HCT116 (cell line): ENCODE data around the gene SLC4A5. TPM values are rescaled to one million over a fixed set of nuclear protein-coding genes. Genes with fewer than 3 reads are reported as not detected.
"Not testable (repeated sequence)": the region's sequence is repeated elsewhere in the genome, so short reads cannot be mapped to it uniquely, and the experiment has no call there.

ENCODE experiments used
- ATAC-seq: fragments of 200-7000 bp; cut with Tn5 transposase; 2 replicates; pipeline ENCODE4 v1.9.1; 2020; ENCODE audit warnings: mild to moderate bottlenecking, moderate library complexity
- BruUV-seq: library from RNA; stranded (reverse); fragments of 400-500 nt; replicated peaks from 2 replicates; lab custom pipeline; 2021; lab: Mats Ljungman, UMichigan
- CTCF ChIA-PET: fragments of 300-600 bp; sonication (Branson Sonifier 250); formaldehyde crosslinking; loops from one replicate; lab custom pipeline; 2021; ENCODE audit warnings: antibody characterized with exemption; lab: Charles Lee
- POLR2A ChIA-PET: fragments of 300-600, 350-600 bp; sonication (Branson Sonifier 250); formaldehyde crosslinking; loops from one replicate; lab custom pipeline; 2021; ENCODE audit warnings: antibody characterized with exemption; lab: Charles Lee
- RAD21 ChIA-PET, 2 experiments: fragments of 300-600 bp; sonication (Branson Sonifier 250); formaldehyde crosslinking; loops; one replicate each; lab custom pipeline; 2023; ENCODE audit warnings: low total read pairs in 2 of 2; ENCODE audit not compliant: uncharacterized antibody in 2 of 2, unreplicated experiment in 2 of 2, low non-redundant PET in 1 of 2; lab: Charles Lee
- DNase-seq: peaks from one replicate; pipeline ENCODE4 v3.0.0-alpha.2; 2010; ENCODE audit warnings: low read depth, low spot score
- H2AFZ ChIP-seq: fragments of 200-600 bp; shearing (Covaris generic), sonication (generic); 2 replicates; pipeline ENCODE4 v1.6.1; 2017; ENCODE audit warnings: low read depth, mixed run types, mixed read lengths, antibody characterized with exemption, low read length; ENCODE audit not compliant: poor library complexity, severe bottlenecking
- H3K27ac ChIP-seq: 2 replicates; pipeline ENCODE4 v1.5.1; 2012; ENCODE audit warnings: low read depth, low read length
- H3K27me3 ChIP-seq: fragments of 200-600 bp; sonication (generic); 2 replicates; pipeline ENCODE4 v1.6.1; 2016; ENCODE audit warnings: mixed run types, low read length, mixed read lengths; ENCODE audit not compliant: insufficient read depth
- H3K36me3 ChIP-seq, 2 experiments: fragments of 200-500 bp in 1 of 2; fragments of 200-600 bp in 1 of 2; sonication (Bioruptor generic) in 1 of 2; sonication (generic) in 1 of 2; 2 replicates each; pipeline versions ENCODE4 v1.5.1 to v1.6.1; 2014 to 2016; ENCODE audit warnings: low read length in 2 of 2, inconsistent platforms in 1 of 2, mixed read lengths in 1 of 2, mixed run types in 1 of 2; ENCODE audit not compliant: insufficient read depth in 2 of 2, control insufficient read depth in 1 of 2
- H3K4me1 ChIP-seq, 2 experiments: fragments of 200-600 bp in 1 of 2; sonication (generic) in 1 of 2; 2 replicates each; pipeline versions ENCODE4 v1.5.1 to v1.6.1; 2012 to 2017; ENCODE audit warnings: low read length in 2 of 2, inconsistent platforms in 1 of 2, mild to moderate bottlenecking in 1 of 2, mixed read lengths in 1 of 2, mixed run types in 1 of 2, moderate library complexity in 1 of 2; ENCODE audit not compliant: insufficient read depth in 2 of 2, control insufficient read depth in 1 of 2
- H3K4me2 ChIP-seq: fragments of 200-600 bp; sonication (generic); 2 replicates; pipeline ENCODE4 v1.6.1; 2017; ENCODE audit warnings: mixed run types, low read length, mixed read lengths
- H3K4me3 ChIP-seq, 2 experiments: fragments of 200-600 bp in 1 of 2; sonication (generic) in 1 of 2; replicated peaks in 1 of 2; 2 replicates each; pipeline ENCODE4 v1.5.1; 2011 to 2016; ENCODE audit warnings: low read length in 2 of 2, control low read depth in 1 of 2, low read depth in 1 of 2, mild to moderate bottlenecking in 1 of 2, mixed read lengths in 1 of 2, mixed run types in 1 of 2
- H3K79me2 ChIP-seq: fragments of 200-600 bp; sonication (generic); 2 replicates; pipeline ENCODE4 v1.6.1; 2017; ENCODE audit warnings: mild to moderate bottlenecking, mixed run types, low read length, moderate library complexity, mixed read lengths; ENCODE audit not compliant: insufficient read depth
- H3K9ac ChIP-seq: fragments of 200-600 bp; sonication (generic); 2 replicates; pipeline ENCODE4 v1.6.1; 2016; ENCODE audit warnings: low read length, mixed read lengths
- H3K9me2 ChIP-seq: fragments of 200-600 bp; sonication (generic), shearing (Covaris generic); 2 replicates; pipeline ENCODE4 v1.6.1; 2017; ENCODE audit warnings: mixed run types, mild to moderate bottlenecking, moderate library complexity; ENCODE audit not compliant: insufficient read depth
- H3K9me3 ChIP-seq, 2 experiments: fragments of 200-500 bp in 1 of 2; fragments of 200-600 bp in 1 of 2; sonication (Bioruptor generic) in 1 of 2; sonication (generic) in 1 of 2; 2 replicates each; pipeline ENCODE4 v1.6.1; 2014 to 2017; ENCODE audit warnings: low read length in 2 of 2, mixed read lengths in 2 of 2, inconsistent platforms in 1 of 2, low read depth in 1 of 2, mild to moderate bottlenecking in 1 of 2, mixed run types in 1 of 2, moderate library complexity in 1 of 2; ENCODE audit not compliant: control insufficient read depth in 1 of 2, insufficient read depth in 1 of 2
- H4K20me1 ChIP-seq: fragments of 200-600 bp; sonication (generic), shearing (Covaris generic); 2 replicates; pipeline ENCODE4 v1.6.1; 2017; ENCODE audit warnings: mixed run types, mild to moderate bottlenecking, moderate library complexity; ENCODE audit not compliant: insufficient read depth
- ELF1 ChIP-seq: IDR thresholded peaks from 2 replicates; pipeline ENCODE4 v1.6.1; 2012; ENCODE audit warnings: low read depth, borderline replicate concordance
- FOSL1 ChIP-seq: IDR thresholded peaks from 2 replicates; pipeline ENCODE4 v1.6.1; 2012; ENCODE audit warnings: low read depth
- JUND ChIP-seq: IDR thresholded peaks from 2 replicates; pipeline ENCODE4 v1.6.1; 2012
- POLR2A ChIP-seq: IDR thresholded peaks from 2 replicates; pipeline ENCODE4 v1.7.0; 2011; ENCODE audit warnings: borderline replicate concordance; ENCODE audit not compliant: insufficient read depth, insufficient read length; ENCODE audit errors: extremely low read depth
- RAD21 ChIP-seq: IDR thresholded peaks from 2 replicates; pipeline ENCODE4 v1.6.1; 2012; ENCODE audit warnings: low read depth, mild to moderate bottlenecking
- intact Hi-C: fragments of 100-400 bp; cut with micrococcal nuclease; formaldehyde crosslinking; loops from 2 replicates; pipeline ENCODE4 v1.10.0; 2022
- total RNA-seq: library from RNA; stranded (reverse); gene quantifications from one replicate; pipeline ENCODE4 v1.2.1, GENCODE V29; 2021; ENCODE audit not compliant: unreplicated experiment
- TF ChIP-seq, protein P1 (sequence below), 3 experiments: fragments of 200-600 bp in 1 of 3; sonication (generic) in 1 of 3; IDR thresholded peaks in 2 of 3; conservative IDR thresholded peaks in 1 of 3; 2 replicates each; pipeline ENCODE4 v1.5.1; 2012 to 2017; ENCODE audit warnings: low read depth in 2 of 3, low read length in 2 of 3, antibody characterized with exemption in 1 of 3, borderline replicate concordance in 1 of 3, control low read depth in 1 of 3, mild to moderate bottlenecking in 1 of 3, mixed read lengths in 1 of 3, mixed run types in 1 of 3, moderate library complexity in 1 of 3; ENCODE audit not compliant: insufficient read depth in 1 of 3

SLC4A5 gene
- total RNA-seq, 1 experiment from 2014 or later: 0.91 TPM

DNA sequence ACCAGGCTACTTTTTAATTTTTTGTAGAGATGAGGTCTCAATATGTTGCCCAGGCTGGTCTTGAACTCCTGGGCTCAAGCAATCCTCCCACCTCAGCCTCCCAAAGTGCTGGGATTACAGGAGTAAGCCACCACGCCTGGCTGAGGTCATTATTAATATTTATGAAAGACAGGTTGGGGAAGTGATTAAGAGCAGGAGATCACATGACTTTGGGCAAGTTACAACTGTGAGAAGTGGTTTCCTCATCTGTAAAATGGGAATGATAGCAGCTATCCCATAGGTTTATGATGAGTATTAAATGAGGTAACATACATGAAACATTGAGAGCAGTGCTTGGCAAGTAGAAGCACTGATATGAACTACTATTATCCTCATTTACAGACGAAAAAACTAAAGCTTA is 7.0 kb downstream of the SLC4A5 start:
- H3K9me3 ChIP-seq, H3K27ac ChIP-seq, BruUV-seq, DNase-seq, POLR2A ChIA-PET, H3K4me2 ChIP-seq, H3K36me3 ChIP-seq, H4K20me1 ChIP-seq, ATAC-seq, H2AFZ ChIP-seq, H3K9me2 ChIP-seq, H3K4me3 ChIP-seq, H3K79me2 ChIP-seq, H3K9ac ChIP-seq, RAD21 ChIA-PET, H3K27me3 ChIP-seq, H3K4me1 ChIP-seq: not testable (repeated sequence)
- CTCF ChIA-PET: interaction anchor here (1.9 to 2.2 kb wide), 5 partner anchors 9 to 512 kb away, joined by 6 to 45 read pairs (median 13); no protein-coding TSS in a partner anchor
- intact Hi-C loops: loop anchor here (2.0 kb wide), 1 partner anchor 57 kb away; no protein-coding TSS in a partner anchor

DNA sequence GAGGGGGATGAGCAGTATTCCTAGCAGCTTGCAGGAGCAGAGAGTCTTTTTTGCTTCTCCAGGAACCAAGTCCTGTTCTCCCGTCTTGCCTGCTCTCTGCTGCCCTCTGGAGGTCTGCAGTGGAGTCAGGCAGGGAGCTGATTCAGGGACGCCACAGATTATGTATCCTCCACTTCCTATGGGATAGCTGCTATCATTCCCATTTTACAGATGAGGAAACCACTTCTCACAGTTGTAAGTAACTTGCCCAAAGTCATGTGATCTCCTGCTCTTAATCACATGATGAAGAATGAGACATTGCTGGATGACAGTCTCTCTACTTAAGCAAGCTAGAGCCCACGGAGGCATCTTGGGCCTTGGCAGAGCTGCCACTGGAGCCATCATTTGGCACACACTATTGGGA is 8.3 kb downstream of the SLC4A5 start:
- Histone ChIP-seq H3K36me3 (no peaks in the 10 kb centered on the region), H3K4me2 (no peak overlapping the region), H3K27ac (no peak overlapping the region), H3K9me3 (no peaks in the 10 kb centered on the region), H3K9ac (no peak overlapping the region), H3K4me3 (no peak overlapping the region), H3K79me2 (no peaks in the 10 kb centered on the region), H2AFZ (no peak overlapping the region), H3K9me2 (no peaks in the 10 kb centered on the region), H3K4me1 (no peaks in the 10 kb centered on the region), H4K20me1 (no peaks in the 10 kb centered on the region), H3K27me3 (no peaks in the 10 kb centered on the region)
- ChIA-PET RAD21 (interaction anchor here in 1 of 2 experiments (0.5 kb wide), 1 partner anchor 67 kb away, joined by 9 read pairs; no protein-coding TSS in a partner anchor), CTCF (interaction anchor here (0.6 to 2.2 kb wide), 30 partner anchors 9 to 655 kb away, joined by 3 to 45 read pairs (median 4); partner anchors contain the start of genes SLC4A5 and STAMBP), POLR2A (no interaction called here)
- DNase-seq (peak; percentile 57), ATAC-seq (peak; percentile 96)
- no TSS peak for BruUV-seq
- intact Hi-C loops: loop anchor here (2.0 kb wide), 1 partner anchor 84 kb away; no protein-coding TSS in a partner anchor
- TF ChIP-seq FOSL1 (no peak), RAD21 (peak; percentile 72), ELF1 (no peak), POLR2A (no peak), JUND (no peak)
- TF ChIP-seq, protein P1, sequence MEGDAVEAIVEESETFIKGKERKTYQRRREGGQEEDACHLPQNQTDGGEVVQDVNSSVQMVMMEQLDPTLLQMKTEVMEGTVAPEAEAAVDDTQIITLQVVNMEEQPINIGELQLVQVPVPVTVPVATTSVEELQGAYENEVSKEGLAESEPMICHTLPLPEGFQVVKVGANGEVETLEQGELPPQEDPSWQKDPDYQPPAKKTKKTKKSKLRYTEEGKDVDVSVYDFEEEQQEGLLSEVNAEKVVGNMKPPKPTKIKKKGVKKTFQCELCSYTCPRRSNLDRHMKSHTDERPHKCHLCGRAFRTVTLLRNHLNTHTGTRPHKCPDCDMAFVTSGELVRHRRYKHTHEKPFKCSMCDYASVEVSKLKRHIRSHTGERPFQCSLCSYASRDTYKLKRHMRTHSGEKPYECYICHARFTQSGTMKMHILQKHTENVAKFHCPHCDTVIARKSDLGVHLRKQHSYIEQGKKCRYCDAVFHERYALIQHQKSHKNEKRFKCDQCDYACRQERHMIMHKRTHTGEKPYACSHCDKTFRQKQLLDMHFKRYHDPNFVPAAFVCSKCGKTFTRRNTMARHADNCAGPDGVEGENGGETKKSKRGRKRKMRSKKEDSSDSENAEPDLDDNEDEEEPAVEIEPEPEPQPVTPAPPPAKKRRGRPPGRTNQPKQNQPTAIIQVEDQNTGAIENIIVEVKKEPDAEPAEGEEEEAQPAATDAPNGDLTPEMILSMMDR (IDR thresholded peaks at IDR 0.05 in 2 of 3, conservative IDR thresholded peaks at IDR 0.05 in 1 of 3; ENCODE audit: borderline replicate concordance in 1 of 3, insufficient read depth in 1 of 3, low read depth in 2 of 3, low read length in 2 of 3): peak; percentile 74 to 98 (median 82)
